HEK293T (cell line): ENCODE measurements around the gene MLXIP.

Experiments
- BHLHE40 ChIP-seq: fragments of 450-650 bp; IDR thresholded peaks from 2 replicates; pipeline ENCODE4 v1.6.1; 2016; ENCODE audit warnings: mild to moderate bottlenecking, moderate library complexity, borderline replicate concordance
- ELF4 ChIP-seq: fragments of 450-650 bp; IDR thresholded peaks from 2 replicates; pipeline ENCODE4 v1.6.1; 2017; ENCODE audit warnings: antibody characterized with exemption
- FOXK2 ChIP-seq: fragments of 450-650 bp; IDR thresholded peaks from 2 replicates; pipeline ENCODE4 v1.6.1; 2016; ENCODE audit warnings: mild to moderate bottlenecking
- HDGF ChIP-seq: fragments of 450-650 bp; IDR thresholded peaks from 2 replicates; pipeline ENCODE4 v1.6.1; 2017; ENCODE audit warnings: antibody characterized with exemption, borderline replicate concordance
- L3MBTL2 ChIP-seq: fragments of 450-650 bp; conservative IDR thresholded peaks from 2 replicates; pipeline ENCODE4 v1.6.1; 2016; ENCODE audit warnings: mild to moderate bottlenecking
- SP1 ChIP-seq: fragments of 450-650 bp; IDR thresholded peaks from 2 replicates; pipeline ENCODE4 v1.6.1; 2017
- SUZ12 ChIP-seq: fragments of 450-650 bp; IDR thresholded peaks from 2 replicates; pipeline ENCODE4 v1.6.1; 2016; ENCODE audit warnings: mild to moderate bottlenecking
- TARDBP ChIP-seq: fragments of 450-650 bp; IDR thresholded peaks from 2 replicates; pipeline ENCODE4 v1.6.1; 2016

DNA sequence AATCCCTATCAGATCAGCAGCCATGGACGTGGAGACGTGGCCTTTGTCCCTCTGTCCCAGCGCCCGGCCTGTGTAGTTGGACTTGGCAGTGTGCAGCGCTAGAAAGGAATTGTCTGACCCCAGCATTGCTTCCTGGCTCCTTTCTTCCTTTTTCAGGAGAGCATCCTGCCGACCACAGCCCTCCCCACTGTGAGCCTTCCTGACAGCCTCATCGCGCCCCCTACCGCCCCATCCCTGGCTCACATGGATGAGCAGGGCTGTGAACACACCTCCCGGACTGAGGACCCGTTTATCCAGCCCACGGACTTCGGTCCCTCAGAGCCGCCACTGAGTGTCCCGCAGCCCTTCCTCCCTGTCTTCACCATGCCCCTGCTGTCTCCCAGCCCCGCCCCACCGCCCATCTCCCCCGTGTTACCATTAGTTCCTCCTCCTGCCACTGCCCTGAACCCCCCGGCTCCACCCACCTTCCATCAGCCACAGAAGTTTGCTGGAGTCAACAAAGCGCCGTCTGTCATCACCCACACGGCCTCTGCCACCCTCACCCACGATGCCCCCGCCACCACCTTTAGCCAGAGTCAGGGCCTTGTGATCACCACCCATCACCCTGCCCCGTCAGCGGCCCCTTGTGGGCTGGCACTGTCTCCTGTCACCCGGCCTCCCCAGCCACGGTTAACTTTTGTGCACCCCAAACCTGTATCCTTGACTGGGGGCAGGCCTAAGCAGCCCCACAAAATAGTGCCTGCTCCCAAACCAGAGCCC, 54.8 kb downstream of the MLXIP start:
- TF ChIP-seq SUZ12 (no peak), ELF4 (no peak), SP1 (no peak), L3MBTL2 (no peak), FOXK2 (no peak), HDGF (no peak), TARDBP (no peak), BHLHE40 (no peak)
